ENCODE data around the gene RSPH6A. TPM values are rescaled to one million over a fixed set of nuclear protein-coding genes. Genes with fewer than 3 reads are reported as not detected.

Gene RSPH6A
- total and polyA plus RNA-seq, 4 donors = 0.09 to 0.11 TPM; not detected in 2

- Histone ChIP-seq H3K4me1 (ENCODE audit: control insufficient read depth, insufficient read depth, low read length) (peaks cover 54% of the 10 kb centered on the region), H3K27me3 (ENCODE audit: control insufficient read depth, insufficient read depth, low read length) (no peaks in the 10 kb centered on the region), H3K4me3 (ENCODE audit: low read depth, low read length) (no peak overlapping the region), H3K9me3 (ENCODE audit: control insufficient read depth, insufficient read depth, low read length) (no peaks in the 10 kb centered on the region), H3K27ac (ENCODE audit: low read depth, low read length) (peak overlapping the region; percentile 45), H3K36me3 (ENCODE audit: control insufficient read depth, insufficient read depth, low read length) (peaks cover 91% of the 10 kb centered on the region)
- WGBS (ENCODE audit: insufficient coverage) = 62% methylated on average over 14 of the region's 26 CpGs
- no peak for DNase-seq (ENCODE audit: low read depth in 4 of 6, low spot score in 6 of 6)
These were observed 32.0 kb downstream of the RSPH6A start for GRCh38 chr19:45782820-45783785.

DNA sequence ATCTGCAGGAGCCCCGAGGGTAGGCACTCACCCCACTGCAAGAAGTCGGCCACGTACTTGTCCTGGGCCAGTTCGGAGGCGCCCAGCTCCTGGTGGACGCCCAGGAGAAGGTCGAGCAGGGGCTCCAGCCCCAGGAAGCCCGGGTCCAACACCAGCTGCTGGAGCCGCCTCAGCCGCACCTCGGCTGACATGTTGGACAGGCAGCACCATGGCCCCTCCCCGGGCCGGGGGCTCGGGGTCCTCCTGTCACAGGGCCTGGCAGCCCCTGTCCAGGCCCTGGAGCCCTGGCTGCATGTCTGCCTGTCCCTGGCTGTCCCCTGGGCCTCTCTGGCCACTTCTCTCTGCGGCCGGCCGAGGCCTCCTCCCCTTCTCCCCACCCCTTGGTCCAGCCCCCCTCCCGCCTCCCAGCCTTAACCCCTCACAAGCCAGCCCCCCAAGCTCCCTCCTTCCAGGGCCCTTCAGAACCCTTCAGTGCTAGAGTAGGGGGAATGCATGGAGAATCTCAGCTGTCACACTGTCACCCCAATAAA, 32.9 kb downstream of the RSPH6A start, which contains the start of gene DMPK:
Gene DMPK (minus strand): TSS at position 329 of the 530 bp plus-strand sequence. CDS start 138 bp downstream, at position 191.
- 45% methylated on average over 16 of the region's 18 CpGs for WGBS (ENCODE audit: insufficient coverage)
- Histone ChIP-seq H3K27me3 (ENCODE audit: control insufficient read depth, insufficient read depth, low read length) (no peaks in the 10 kb centered on the region), H3K27ac (ENCODE audit: low read depth, low read length) (peak within 1 kb of the TSS; percentile 45), H3K9me3 (ENCODE audit: control insufficient read depth, insufficient read depth, low read length) (no peaks in the 10 kb centered on the region), H3K4me3 (ENCODE audit: low read depth, low read length) (peak within 1 kb of the TSS; percentile 36), H3K36me3 (ENCODE audit: control insufficient read depth, insufficient read depth, low read length) (peaks cover 92% of the 10 kb centered on the region), H3K4me1 (ENCODE audit: control insufficient read depth, insufficient read depth, low read length) (peaks cover 54% of the 10 kb centered on the region)
- no peak for DNase-seq (ENCODE audit: low read depth in 4 of 6, low spot score in 6 of 6)

DNA sequence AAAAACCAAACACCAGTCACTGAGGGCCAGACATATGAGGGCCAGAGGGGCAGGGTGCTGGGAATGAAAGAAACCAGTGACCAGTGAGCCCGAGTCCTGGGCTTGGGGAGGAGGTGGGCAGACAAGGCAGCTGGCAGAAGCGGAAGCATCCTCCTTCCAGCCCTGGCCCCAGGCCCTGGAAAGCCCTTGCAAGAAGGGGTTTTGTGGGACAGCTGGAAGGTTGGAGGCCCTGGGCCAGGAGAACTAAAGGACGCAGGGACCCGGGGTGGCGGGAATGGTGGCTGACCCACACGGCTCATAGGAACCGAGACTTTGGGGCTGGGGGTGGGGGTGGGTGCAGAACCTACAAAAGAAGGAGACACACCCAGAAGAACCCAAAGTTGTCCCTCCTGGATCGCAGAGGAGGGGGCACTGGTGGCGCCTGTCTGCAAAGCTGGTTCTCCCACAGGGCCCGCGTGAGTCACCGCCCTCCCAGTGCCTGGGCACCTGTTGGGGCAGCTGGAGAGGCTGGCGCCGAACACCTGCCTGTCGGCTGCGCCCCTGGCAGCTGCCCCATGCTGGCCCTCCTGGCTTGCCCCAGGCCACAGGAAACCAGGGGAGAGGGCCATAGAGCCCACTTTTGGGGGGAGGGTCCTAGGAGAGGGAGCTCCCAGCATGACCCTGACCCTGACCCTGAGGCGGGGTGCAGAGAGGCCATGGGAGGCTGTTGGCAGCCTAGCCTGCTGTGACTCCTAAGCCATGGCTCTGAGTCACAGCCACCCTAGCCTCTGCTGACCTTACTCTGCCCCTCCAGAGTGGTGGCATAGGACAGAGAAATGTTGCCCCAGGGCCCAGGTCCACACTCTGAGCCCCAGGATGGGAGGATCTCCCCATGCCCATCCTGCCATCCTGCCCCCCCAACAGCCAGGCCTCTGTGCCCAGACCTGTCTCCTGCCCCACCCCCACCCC, 33.6 kb downstream of the RSPH6A start:
- Histone ChIP-seq H3K36me3 (ENCODE audit: control insufficient read depth, insufficient read depth, low read length) (peaks cover 92% of the 10 kb centered on the region), H3K4me3 (ENCODE audit: low read depth, low read length) (peak overlapping the region; percentile 36), H3K27me3 (ENCODE audit: control insufficient read depth, insufficient read depth, low read length) (no peaks in the 10 kb centered on the region), H3K27ac (ENCODE audit: low read depth, low read length) (peak overlapping the region; percentile 1), H3K9me3 (ENCODE audit: control insufficient read depth, insufficient read depth, low read length) (no peaks in the 10 kb centered on the region), H3K4me1 (ENCODE audit: control insufficient read depth, insufficient read depth, low read length) (peaks cover 54% of the 10 kb centered on the region)
- DNase-seq (ENCODE audit: low read depth in 4 of 6, low spot score in 6 of 6) = no peak
- WGBS (ENCODE audit: insufficient coverage) = 67% methylated on average over 17 of the region's 17 CpGs

- no peaks in the 10 kb centered on the region for H3K9me3 ChIP-seq (ENCODE audit: control insufficient read depth, insufficient read depth, low read length)
- peaks cover 54% of the 10 kb centered on the region for H3K4me1 ChIP-seq (ENCODE audit: control insufficient read depth, insufficient read depth, low read length)
- DNase-seq (ENCODE audit: low read depth in 4 of 6, low spot score in 6 of 6) = no peak
- H3K4me3 ChIP-seq (ENCODE audit: low read depth, low read length) = no peak overlapping the region
- WGBS (ENCODE audit: insufficient coverage) = 59% methylated on average over 5 of the region's 13 CpGs
- H3K27ac ChIP-seq (ENCODE audit: low read depth, low read length) = no peak overlapping the region
- H3K27me3 ChIP-seq (ENCODE audit: control insufficient read depth, insufficient read depth, low read length) = no peaks in the 10 kb centered on the region
- H3K36me3 ChIP-seq (ENCODE audit: control insufficient read depth, insufficient read depth, low read length) = peaks cover 87% of the 10 kb centered on the region
These were observed 34.5 kb downstream of the RSPH6A start for GRCh38 chr19:45780448-45781213.

- no peak for DNase-seq (ENCODE audit: low read depth in 4 of 6, low spot score in 6 of 6)
- Histone ChIP-seq H3K27me3 (ENCODE audit: control insufficient read depth, insufficient read depth, low read length) (no peaks in the 10 kb centered on the region), H3K4me3 (ENCODE audit: low read depth, low read length) (no peak overlapping the region), H3K9me3 (ENCODE audit: control insufficient read depth, insufficient read depth, low read length) (no peaks in the 10 kb centered on the region), H3K36me3 (ENCODE audit: control insufficient read depth, insufficient read depth, low read length) (peaks cover 84% of the 10 kb centered on the region), H3K4me1 (ENCODE audit: control insufficient read depth, insufficient read depth, low read length) (peaks cover 54% of the 10 kb centered on the region), H3K27ac (ENCODE audit: low read depth, low read length) (no peak overlapping the region)
- WGBS (ENCODE audit: insufficient coverage) = 74% methylated on average over 3 of the region's 4 CpGs
These were observed 35.0 kb downstream of the RSPH6A start for GRCh38 chr19:45780146-45780447.

DNA sequence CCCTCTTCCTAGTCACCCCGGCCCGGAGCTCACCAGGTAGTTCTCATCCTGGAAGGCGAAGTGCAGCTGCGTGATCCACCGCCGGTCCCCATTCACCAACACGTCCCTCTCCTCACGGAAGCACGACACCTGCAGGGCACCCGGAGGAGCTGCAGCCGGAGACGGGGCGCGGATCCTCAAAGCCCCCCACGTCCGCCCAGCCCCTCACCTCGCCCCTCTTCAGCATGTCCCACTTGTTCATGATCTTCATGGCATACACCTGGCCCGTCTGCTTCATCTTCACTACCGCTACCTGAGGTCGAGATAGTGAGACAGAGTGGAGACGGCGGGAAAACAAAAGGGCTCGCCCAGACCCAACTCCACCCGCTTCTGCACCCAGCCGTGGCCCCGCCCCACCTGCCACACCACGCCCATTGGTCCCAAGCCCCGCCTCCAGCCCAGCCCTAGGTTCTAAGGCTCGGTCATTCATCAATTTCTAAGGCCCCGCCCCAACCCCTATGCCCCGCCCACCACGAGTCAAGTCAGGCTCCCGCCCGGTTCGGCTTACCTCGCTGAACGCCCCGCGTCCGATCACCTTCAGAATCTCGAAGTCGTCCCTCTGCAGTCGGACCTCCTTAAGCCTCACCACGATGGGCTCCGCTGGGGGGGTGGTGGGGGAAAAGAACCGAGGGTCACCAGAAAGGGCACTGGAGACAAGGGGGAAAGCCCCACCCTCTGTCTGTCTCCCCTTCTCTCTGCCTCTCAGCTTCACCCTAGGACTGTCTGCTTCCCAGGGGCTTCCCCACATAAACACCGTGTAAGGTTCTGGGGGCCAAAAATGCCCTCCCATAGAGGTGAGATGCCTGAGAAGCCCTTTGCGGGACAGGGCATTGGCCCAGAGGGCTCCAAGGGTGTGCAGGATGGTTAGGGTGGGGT, 35.6 kb downstream of the RSPH6A start:
- Histone ChIP-seq H3K4me3 (ENCODE audit: low read depth, low read length) (peak overlapping the region; percentile 16), H3K36me3 (ENCODE audit: control insufficient read depth, insufficient read depth, low read length) (peaks cover 83% of the 10 kb centered on the region), H3K9me3 (ENCODE audit: control insufficient read depth, insufficient read depth, low read length) (no peaks in the 10 kb centered on the region), H3K27me3 (ENCODE audit: control insufficient read depth, insufficient read depth, low read length) (no peaks in the 10 kb centered on the region), H3K27ac (ENCODE audit: low read depth, low read length) (no peak overlapping the region), H3K4me1 (ENCODE audit: control insufficient read depth, insufficient read depth, low read length) (peaks cover 49% of the 10 kb centered on the region)
- WGBS (ENCODE audit: insufficient coverage) = 17% methylated on average over 30 of the region's 48 CpGs
- DNase-seq (ENCODE audit: low read depth in 4 of 6, low spot score in 6 of 6) = peak in 2 of 6 donors; percentile 77 to 85

GRCh38 chr19:45778010-45778661, 37.0 kb downstream of the RSPH6A start:
- WGBS (ENCODE audit: insufficient coverage) = 97% methylated on average over 25 of the region's 28 CpGs
- Histone ChIP-seq H3K27ac (ENCODE audit: low read depth, low read length) (no peak overlapping the region), H3K4me1 (ENCODE audit: control insufficient read depth, insufficient read depth, low read length) (peaks cover 42% of the 10 kb centered on the region), H3K9me3 (ENCODE audit: control insufficient read depth, insufficient read depth, low read length) (no peaks in the 10 kb centered on the region), H3K27me3 (ENCODE audit: control insufficient read depth, insufficient read depth, low read length) (no peaks in the 10 kb centered on the region), H3K4me3 (ENCODE audit: low read depth, low read length) (no peak overlapping the region), H3K36me3 (ENCODE audit: control insufficient read depth, insufficient read depth, low read length) (peaks cover 80% of the 10 kb centered on the region)
- DNase-seq (ENCODE audit: low read depth in 4 of 6, low spot score in 6 of 6) = no peak

GRCh38 chr19:45777395-45777961, 37.6 kb downstream of the RSPH6A start:
- no peaks in the 10 kb centered on the region for H3K9me3 ChIP-seq (ENCODE audit: control insufficient read depth, insufficient read depth, low read length)
- no peak for DNase-seq (ENCODE audit: low read depth in 4 of 6, low spot score in 6 of 6)
- peaks cover 82% of the 10 kb centered on the region for H3K36me3 ChIP-seq (ENCODE audit: control insufficient read depth, insufficient read depth, low read length)
- no peak overlapping the region for H3K4me3 ChIP-seq (ENCODE audit: low read depth, low read length)
- WGBS (ENCODE audit: insufficient coverage) = 96% methylated on average over 34 of the region's 34 CpGs
- H3K27ac ChIP-seq (ENCODE audit: low read depth, low read length) = no peak overlapping the region
- H3K27me3 ChIP-seq (ENCODE audit: control insufficient read depth, insufficient read depth, low read length) = no peaks in the 10 kb centered on the region
- H3K4me1 ChIP-seq (ENCODE audit: control insufficient read depth, insufficient read depth, low read length) = peaks cover 37% of the 10 kb centered on the region

Data from spinal cord (tissue), 10 donors.